K562 (cell line): ENCODE data around the gene SCN4A. TPM values are rescaled to one million over a fixed set of nuclear protein-coding genes. Genes with fewer than 3 reads are reported as not detected.

ENCODE experiments used
- ATF4 ChIP-seq: fragments of 450-650 bp; formaldehyde crosslinking; IDR thresholded peaks from 2 replicates; pipeline ENCODE4 v1.4.0; 2022; ENCODE audit warnings: mild to moderate bottlenecking, moderate library complexity
- CHCHD3 ChIP-seq: fragments of 250-450 bp; sonication (Bioruptor Pico); IDR thresholded peaks from 2 replicates; pipeline ENCODE4 v2.1.2; 2022; ENCODE audit warnings: mild to moderate bottlenecking
- ETV6 ChIP-seq, 3 experiments: fragments of 150-350 bp in 1 of 3; sonication (generic) in 1 of 3; formaldehyde crosslinking in 1 of 3; IDR thresholded peaks; 2 replicates each; pipeline versions ENCODE4 v1.6.1 to v1.8.0; 2014 to 2022; ENCODE audit warnings: borderline replicate concordance in 2 of 3, low read depth in 2 of 3, antibody characterized with exemption in 1 of 3, low read length in 1 of 3, mild to moderate bottlenecking in 1 of 3, missing genetic modification reagents in 1 of 3
- FIP1L1 ChIP-seq: fragments of 200-400 bp; formaldehyde crosslinking; IDR thresholded peaks from 2 replicates; pipeline ENCODE4 v1.6.1; 2018; ENCODE audit warnings: mild to moderate bottlenecking, low read depth, low read length; ENCODE audit not compliant: poor library complexity, severe bottlenecking
- FOXA3 ChIP-seq, 2 experiments: fragments of 450-650 bp in 1 of 2; sonication (generic) in 1 of 2; formaldehyde crosslinking; IDR thresholded peaks in 1 of 2; conservative IDR thresholded peaks in 1 of 2; 2 replicates each; pipeline versions ENCODE4 v1.4.0 to v1.8.0; 2020 to 2022; ENCODE audit warnings: mild to moderate bottlenecking in 2 of 2, missing genetic modification reagents in 1 of 2
- FOXJ3 ChIP-seq: sonication (generic); formaldehyde crosslinking; IDR thresholded peaks from 2 replicates; pipeline ENCODE4 v1.4.0; 2020; ENCODE audit warnings: mild to moderate bottlenecking, missing genetic modification reagents
- FOXK2 ChIP-seq, 2 experiments: fragments of 450-650 bp; IDR thresholded peaks in 1 of 2; conservative IDR thresholded peaks in 1 of 2; 2 replicates each; pipeline ENCODE4 v1.6.1; 2016; ENCODE audit warnings: low read depth in 2 of 2, mild to moderate bottlenecking in 1 of 2
- HDGF ChIP-seq: fragments of 450-650 bp; IDR thresholded peaks from 2 replicates; pipeline ENCODE4 v1.6.1; 2016
- HMGN3 ChIP-seq: IDR thresholded peaks from 2 replicates; pipeline ENCODE4 v1.6.1; 2011; ENCODE audit warnings: borderline replicate concordance, low read depth, mild to moderate bottlenecking, mixed read lengths, low read length; ENCODE audit not compliant: insufficient read length; ENCODE audit errors: extremely low read depth
- MAFK ChIP-seq: IDR thresholded peaks from 2 replicates; pipeline ENCODE4 v1.6.1; 2011; ENCODE audit warnings: low read length, improper control_type of control experiment
- MAX ChIP-seq: sonication (generic); formaldehyde crosslinking; IDR thresholded peaks from 2 replicates; pipeline ENCODE4 v1.9.0; 2022; ENCODE audit warnings: mild to moderate bottlenecking, missing genetic modification reagents
- NCOR1 ChIP-seq: fragments of 450-650 bp; IDR thresholded peaks from 2 replicates; pipeline ENCODE4 v1.6.1; 2016; ENCODE audit warnings: mild to moderate bottlenecking, moderate library complexity
- PRPF4 ChIP-seq: fragments of 200-400 bp; formaldehyde crosslinking; IDR thresholded peaks from one replicate; pipeline ENCODE4 v1.6.1; 2017; ENCODE audit warnings: low read length, low read depth, mild to moderate bottlenecking; ENCODE audit not compliant: insufficient read depth, poor library complexity, severe bottlenecking
- RB1 ChIP-seq: fragments of 450-650 bp; IDR thresholded peaks from 2 replicates; pipeline ENCODE4 v1.6.1; 2017; ENCODE audit warnings: low read depth, mild to moderate bottlenecking
- SETDB1 ChIP-seq: IDR thresholded peaks from one replicate; pipeline ENCODE4 v1.6.1; 2012; ENCODE audit warnings: low read length, control low read depth, inconsistent platforms
- SMARCA5 ChIP-seq: fragments of 450-650 bp; IDR thresholded peaks from 2 replicates; pipeline ENCODE4 v1.6.1; 2016
- TAF1 ChIP-seq: IDR thresholded peaks from 2 replicates; pipeline ENCODE4 v1.6.1; 2011; ENCODE audit warnings: mild to moderate bottlenecking, low read length, moderate library complexity; ENCODE audit not compliant: insufficient read depth, control insufficient read depth, severe bottlenecking; ENCODE audit errors: extremely low read depth
- ZBTB49 ChIP-seq: sonication (generic); formaldehyde crosslinking; IDR thresholded peaks from 2 replicates; pipeline ENCODE4 v1.8.0; 2022; ENCODE audit warnings: missing genetic modification reagents, mild to moderate bottlenecking, borderline replicate concordance
- ZBTB7A ChIP-seq: IDR thresholded peaks from 2 replicates; pipeline ENCODE4 v1.6.1; 2011; ENCODE audit warnings: low read depth, mild to moderate bottlenecking, low read length, moderate library complexity, borderline replicate concordance; ENCODE audit not compliant: control insufficient read depth
- ZKSCAN1 ChIP-seq: fragments of 150-350 bp; IDR thresholded peaks from 2 replicates; pipeline ENCODE4 v1.6.1; 2016; ENCODE audit warnings: low read depth, low read length
- ZNF384 ChIP-seq: IDR thresholded peaks from 2 replicates; pipeline ENCODE4 v1.6.1; 2012; ENCODE audit warnings: low read depth, low read length, improper control_type of control experiment
- ZNF41 ChIP-seq: fragments of 250-450 bp; sonication (Bioruptor Pico); conservative IDR thresholded peaks from 2 replicates; pipeline ENCODE4 v1.4.0; 2020; ENCODE audit warnings: mild to moderate bottlenecking
- polyA plus RNA-seq, 8 experiments: library from polyadenylated mRNA; depleted of rRNA in 4 of 8; stranded (reverse) in 5 of 8; unstranded in 3 of 8; fragments of >200 nt; fragmentation: Nextera tagmentation in 2 of 8; fragmentation: Illumina TruSeq in 1 of 8; extraction: Ambion mirVana in 2 of 8; extraction: Trizol in 1 of 8; gene quantifications; 2 replicates each; pipeline versions ENCODE4 v1.2.1 to v1.2.3, GENCODE V29; 2011 to 2014; ENCODE audit warnings: inconsistent platforms in 1 of 8, missing spikeins in 1 of 8
- total RNA-seq, 7 experiments: library from RNA; depleted of rRNA in 6 of 7; stranded (reverse); fragments of >200 nt in 6 of 7; fragmentation: Illumina TruSeq in 2 of 7; extraction: Trizol in 2 of 7; gene quantifications; 2 replicates each; pipeline versions ENCODE4 v1.2.1 to v1.2.3, GENCODE V29; 2011 to 2021; ENCODE audit warnings: low replicate concordance in 1 of 7
- TF ChIP-seq, protein P1 (sequence below): sonication (generic); formaldehyde crosslinking; IDR thresholded peaks from 2 replicates; pipeline ENCODE4 v1.8.0; 2023; ENCODE audit warnings: mild to moderate bottlenecking, missing genetic modification reagents

Gene SCN4A
- total and polyA plus RNA-seq, 9 of the 15 experiments (the other 6 are each of a cell fraction or from before 2014, with no cell fraction given): 0.29 to 2.6 (median 1.4) TPM

GRCh38 chr17:64006361-64007088, 33.8 kb upstream of the SCN4A start (continued):
- TF ChIP-seq NCOR1: peak; percentile 81
- peak in 1 of 2 experiments; percentile 53; a peak in 3 of 4 replicates for TF ChIP-seq FOXK2 (conservative IDR thresholded peaks at IDR 0.05 in 1 of 2, IDR thresholded peaks at IDR 0.05 in 1 of 2; ENCODE audit: low read depth in 2 of 2)
- TF ChIP-seq HMGN3: peak; percentile 76
- TF ChIP-seq PRPF4: no peak
- peak; percentile 42; the same call in 1 of the 2 replicates for TF ChIP-seq RB1
- TF ChIP-seq ZKSCAN1: no peak
- TF ChIP-seq ETV6 (IDR thresholded peaks at IDR 0.05; ENCODE audit: borderline replicate concordance in 1 of 2, low read depth in 2 of 2, low read length in 1 of 2): no peak
- no peak for TF ChIP-seq ETV6 (CRISPR knock-in tag; IDR thresholded peaks at IDR 0.05; ENCODE audit: borderline replicate concordance)
- TF ChIP-seq, protein P1, sequence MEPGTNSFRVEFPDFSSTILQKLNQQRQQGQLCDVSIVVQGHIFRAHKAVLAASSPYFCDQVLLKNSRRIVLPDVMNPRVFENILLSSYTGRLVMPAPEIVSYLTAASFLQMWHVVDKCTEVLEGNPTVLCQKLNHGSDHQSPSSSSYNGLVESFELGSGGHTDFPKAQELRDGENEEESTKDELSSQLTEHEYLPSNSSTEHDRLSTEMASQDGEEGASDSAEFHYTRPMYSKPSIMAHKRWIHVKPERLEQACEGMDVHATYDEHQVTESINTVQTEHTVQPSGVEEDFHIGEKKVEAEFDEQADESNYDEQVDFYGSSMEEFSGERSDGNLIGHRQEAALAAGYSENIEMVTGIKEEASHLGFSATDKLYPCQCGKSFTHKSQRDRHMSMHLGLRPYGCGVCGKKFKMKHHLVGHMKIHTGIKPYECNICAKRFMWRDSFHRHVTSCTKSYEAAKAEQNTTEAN (CRISPR knock-in tag): no peak
- no peak for TF ChIP-seq CHCHD3 (CRISPR knock-in tag)
- no peak for TF ChIP-seq MAFK
- TF ChIP-seq ZBTB49 (CRISPR knock-in tag): no peak
- no peak for TF ChIP-seq FIP1L1
- TF ChIP-seq SMARCA5: no peak
- no peak for TF ChIP-seq ZNF384
- no peak for TF ChIP-seq HDGF
- peak; percentile 40 for TF ChIP-seq TAF1
- no peak for TF ChIP-seq ZNF41 (CRISPR knock-in tag)
- no peak for TF ChIP-seq FOXA3 (CRISPR knock-in tag; conservative IDR thresholded peaks at IDR 0.05 in 1 of 2, IDR thresholded peaks at IDR 0.05 in 1 of 2)
- no peak for TF ChIP-seq FOXJ3 (CRISPR knock-in tag)
- no peak for TF ChIP-seq ATF4
- TF ChIP-seq MAX (CRISPR knock-in tag): peak; percentile 87
- TF ChIP-seq SETDB1: no peak
- TF ChIP-seq ZBTB7A: peak; percentile 79; the same call in 1 of the 2 replicates
